Epidermal melanocyte (primary cell): ENCODE results near the gene RHBDL1.

Experiments used
- DNase-seq: peaks from one replicate; pipeline ENCODE4 v3.0.0; 2011; ENCODE audit warnings: low spot score; ENCODE audit not compliant: insufficient read length

Gene RHBDL1

DNA sequence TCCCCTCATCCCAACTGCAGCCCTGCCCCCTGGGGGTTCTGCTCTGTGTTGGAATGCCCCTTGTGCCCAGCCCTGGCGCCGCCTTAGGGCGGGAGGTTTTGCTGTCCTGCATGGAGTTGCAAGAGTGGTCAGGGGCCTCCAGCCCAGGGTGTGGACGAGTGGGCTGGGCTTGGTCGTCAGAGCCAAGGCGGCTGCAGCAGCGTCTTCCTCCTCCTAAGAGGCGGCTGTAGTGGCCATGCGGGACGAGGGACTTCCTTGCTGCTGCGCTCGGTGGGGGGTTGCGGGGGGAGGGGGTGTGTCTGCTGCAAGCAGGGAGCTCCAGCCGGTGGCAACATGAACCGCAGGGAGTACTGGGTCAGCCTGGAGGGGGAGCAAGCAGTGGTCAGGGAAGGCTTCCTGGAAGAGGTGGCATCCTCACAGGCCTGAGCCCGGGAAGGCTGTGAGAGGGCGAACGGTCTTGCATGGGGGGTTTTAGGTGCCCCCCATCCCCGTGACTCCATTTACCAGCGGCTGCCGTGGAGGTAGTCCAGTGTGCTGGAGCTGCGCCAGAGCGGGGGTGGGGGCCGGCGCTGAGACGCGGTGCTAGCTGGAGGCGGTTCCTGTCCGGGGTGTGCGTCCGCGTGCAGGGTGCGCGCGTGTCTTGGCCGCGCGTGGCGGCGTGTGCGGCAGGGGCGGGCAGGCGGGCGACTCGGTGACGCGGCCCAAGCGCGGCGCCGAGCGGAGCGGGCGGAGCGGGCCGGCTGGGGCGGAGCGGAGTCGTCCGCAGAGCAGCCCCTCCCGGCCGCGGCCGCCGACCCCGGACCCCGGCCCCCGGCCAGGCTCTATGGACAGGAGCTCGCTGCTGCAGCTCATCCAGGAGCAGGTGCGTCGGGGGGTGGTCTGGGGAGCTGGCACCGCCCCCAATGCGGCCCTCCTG is at the start of gene RHBDL1:
Gene RHBDL1 (plus strand): TSS at position 704 of the 916 bp plus-strand sequence. CDS start 120 bp downstream, at position 824.
- DNase-seq = no peak

DNA sequence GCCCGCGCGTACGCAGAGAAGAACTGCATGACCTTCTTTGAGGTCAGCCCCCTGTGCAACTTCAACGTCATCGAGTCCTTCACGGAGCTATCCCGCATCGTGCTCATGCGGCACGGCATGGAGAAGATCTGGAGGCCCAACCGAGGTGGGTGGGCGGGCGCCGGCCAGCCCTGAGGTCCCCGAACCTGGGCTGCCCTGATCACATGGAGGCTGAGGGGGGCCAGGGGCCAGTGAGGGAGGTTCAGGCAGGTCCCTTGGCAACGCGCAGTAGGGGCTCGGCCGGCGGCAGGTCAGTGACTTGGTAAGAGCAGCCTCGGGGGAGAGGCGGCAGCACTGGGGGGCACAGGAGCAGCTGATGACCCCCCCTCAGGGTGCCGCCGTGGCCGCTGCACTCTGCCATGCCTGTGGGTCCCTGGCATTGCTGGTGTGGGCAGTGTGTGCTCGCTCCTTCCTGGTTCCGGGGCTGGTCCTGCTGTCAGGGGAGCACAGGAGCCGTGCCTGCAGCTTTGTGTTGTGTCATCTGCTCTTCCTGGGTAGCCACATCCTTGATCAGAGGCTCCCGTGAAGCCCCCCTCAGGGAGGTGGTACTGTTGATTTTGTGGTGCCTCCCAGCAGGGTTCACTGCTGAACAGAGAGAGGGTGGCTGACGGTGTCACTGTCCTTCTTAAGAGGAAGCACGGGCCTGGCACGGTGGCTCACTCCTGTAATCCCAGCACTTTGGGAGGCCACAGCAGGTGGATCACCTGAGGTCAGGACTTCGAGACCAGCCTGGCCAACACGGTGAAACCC is 49.3 kb upstream of the RHBDL1 start:
- DNase-seq = no peak

- no peak for DNase-seq
Observed at GRCh38 chr16:626787-627453, 48.6 kb upstream of the RHBDL1 start.

DNA sequence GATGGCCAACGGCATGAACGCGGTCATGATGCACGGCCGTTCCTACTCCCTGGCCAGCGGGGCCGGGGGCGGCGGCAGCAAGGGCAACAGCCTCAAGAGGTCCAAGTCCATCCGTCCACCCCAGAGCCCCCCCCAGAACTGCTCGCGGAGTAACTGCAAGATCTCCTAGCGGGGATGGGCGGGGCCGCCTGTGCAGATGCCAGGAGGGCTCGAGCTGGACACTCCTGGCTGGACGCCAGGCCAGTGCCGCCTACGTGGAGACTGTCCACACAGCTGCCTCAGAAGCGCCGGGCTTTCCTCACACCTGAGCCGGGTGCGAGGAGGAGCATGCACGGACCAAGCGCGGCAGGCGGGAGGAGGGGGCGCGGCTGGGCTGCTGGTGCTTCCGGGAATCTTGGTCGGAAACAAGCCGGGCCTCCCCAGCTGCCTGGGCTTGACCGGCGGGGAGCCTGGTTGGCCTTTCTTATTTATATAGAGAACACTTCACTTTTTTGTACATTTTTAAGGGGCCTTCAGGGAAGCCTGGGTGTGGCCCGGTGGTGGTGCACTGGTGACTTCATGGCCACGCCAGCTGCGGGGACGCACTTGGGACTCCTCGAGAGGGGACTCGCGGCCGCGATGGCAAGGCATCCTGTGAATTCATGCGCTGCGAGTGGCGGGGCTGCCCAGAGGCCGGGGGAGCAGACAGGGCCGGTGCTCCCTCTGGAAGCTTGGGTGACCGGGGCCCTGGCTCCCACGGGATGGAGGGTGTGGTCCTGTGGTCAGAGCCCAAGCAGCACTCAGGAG is 47.8 kb upstream of the RHBDL1 start:
- DNase-seq = no peak

DNA sequence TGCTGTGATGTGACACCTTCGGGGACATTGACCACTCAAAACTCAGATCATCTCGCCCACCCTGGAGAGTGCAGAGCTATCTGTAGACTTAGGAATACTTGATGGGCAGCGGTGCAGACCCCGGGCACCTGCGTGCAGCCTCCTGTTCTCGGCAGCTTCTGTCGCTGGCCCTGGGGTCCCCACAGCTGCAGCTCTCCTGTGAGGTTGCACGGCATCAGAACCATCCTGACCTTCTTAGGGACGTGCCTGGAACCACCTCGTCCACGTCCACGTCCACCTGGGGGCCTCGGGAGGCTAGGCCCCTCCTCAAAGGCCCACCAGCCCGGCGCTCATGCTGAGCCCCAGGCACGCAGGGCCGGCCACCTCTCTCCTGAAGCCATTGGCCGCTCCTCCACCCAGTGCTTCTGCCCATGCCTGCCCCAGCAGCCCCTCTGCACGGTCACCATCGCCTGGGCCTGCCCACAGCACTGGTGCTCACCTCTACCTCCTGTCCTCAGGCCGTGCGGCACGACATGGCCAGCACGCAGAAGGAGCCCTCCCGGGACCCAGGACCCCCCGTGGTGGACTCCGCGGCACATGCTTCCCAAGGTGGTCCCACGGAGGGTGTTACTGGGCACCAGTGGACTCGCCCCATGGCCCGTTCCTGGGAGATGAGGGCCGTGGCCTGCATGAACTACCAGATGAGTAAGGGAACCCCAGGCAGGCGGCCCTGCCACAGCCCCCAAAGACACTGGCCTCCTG is 47.0 kb upstream of the RHBDL1 start:
- no peak for DNase-seq

DNA sequence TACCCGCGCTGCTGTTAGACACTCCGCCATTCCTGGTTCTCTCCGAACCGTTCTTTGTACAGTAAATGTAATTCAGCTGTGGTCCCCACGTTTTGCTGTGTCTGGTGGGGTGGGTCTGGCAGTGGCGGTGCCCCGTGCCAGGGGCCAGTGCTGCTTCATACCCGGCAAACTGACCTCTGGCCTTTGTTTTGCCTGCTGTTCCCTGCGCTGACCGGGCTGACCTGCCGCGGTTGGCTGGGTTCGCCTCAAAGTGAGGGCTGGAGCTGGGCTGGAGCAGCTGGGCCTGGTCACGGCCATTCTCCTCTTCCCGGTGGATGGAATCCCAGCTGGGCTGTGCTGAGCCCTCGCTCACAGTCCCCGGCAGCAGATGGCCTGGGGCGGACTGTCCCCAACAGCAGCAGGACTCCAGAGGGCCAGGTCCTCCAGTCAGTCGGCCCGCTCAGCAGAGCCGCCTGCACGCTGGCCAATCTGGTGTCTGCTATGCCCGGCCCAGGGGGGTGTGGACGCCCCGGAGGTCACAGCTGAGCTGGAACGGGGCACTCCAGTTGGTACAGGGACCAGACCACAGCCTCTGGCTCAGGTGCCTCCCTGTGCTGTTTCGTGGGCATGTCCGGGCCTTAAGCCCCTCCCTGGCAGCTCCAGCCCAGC is 46.2 kb upstream of the RHBDL1 start:
- no peak for DNase-seq

- no peak for DNase-seq
Observed at GRCh38 chr16:629833-630248, 45.6 kb upstream of the RHBDL1 start.

- no peak for DNase-seq
Observed at GRCh38 chr16:630249-630814, 45.1 kb upstream of the RHBDL1 start.

- no peak for DNase-seq
Observed at GRCh38 chr16:630815-631405, 44.6 kb upstream of the RHBDL1 start, which contains the start of gene WFIKKN1. TSS of gene WFIKKN1 (plus strand) at chr16:630985. CDS start at chr16:631254, 269 bp downstream.

GRCh38 chr16:631808-632358 is 43.6 kb upstream of the RHBDL1 start:
- DNase-seq = no peak

GRCh38 chr16:632486-633335 is 42.8 kb upstream of the RHBDL1 start:
- no peak for DNase-seq

DNA sequence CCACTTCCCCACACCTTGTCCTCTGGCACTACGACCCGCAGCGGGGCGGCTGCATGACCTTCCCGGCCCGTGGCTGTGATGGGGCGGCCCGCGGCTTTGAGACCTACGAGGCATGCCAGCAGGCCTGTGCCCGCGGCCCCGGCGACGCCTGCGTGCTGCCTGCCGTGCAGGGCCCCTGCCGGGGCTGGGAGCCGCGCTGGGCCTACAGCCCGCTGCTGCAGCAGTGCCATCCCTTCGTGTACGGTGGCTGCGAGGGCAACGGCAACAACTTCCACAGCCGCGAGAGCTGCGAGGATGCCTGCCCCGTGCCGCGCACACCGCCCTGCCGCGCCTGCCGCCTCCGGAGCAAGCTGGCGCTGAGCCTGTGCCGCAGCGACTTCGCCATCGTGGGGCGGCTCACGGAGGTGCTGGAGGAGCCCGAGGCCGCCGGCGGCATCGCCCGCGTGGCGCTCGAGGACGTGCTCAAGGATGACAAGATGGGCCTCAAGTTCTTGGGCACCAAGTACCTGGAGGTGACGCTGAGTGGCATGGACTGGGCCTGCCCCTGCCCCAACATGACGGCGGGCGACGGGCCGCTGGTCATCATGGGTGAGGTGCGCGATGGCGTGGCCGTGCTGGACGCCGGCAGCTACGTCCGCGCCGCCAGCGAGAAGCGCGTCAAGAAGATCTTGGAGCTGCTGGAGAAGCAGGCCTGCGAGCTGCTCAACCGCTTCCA is 42.0 kb upstream of the RHBDL1 start:
- DNase-seq = no peak

GRCh38 chr16:634051-634670 is 41.3 kb upstream of the RHBDL1 start:
- no peak for DNase-seq

DNA sequence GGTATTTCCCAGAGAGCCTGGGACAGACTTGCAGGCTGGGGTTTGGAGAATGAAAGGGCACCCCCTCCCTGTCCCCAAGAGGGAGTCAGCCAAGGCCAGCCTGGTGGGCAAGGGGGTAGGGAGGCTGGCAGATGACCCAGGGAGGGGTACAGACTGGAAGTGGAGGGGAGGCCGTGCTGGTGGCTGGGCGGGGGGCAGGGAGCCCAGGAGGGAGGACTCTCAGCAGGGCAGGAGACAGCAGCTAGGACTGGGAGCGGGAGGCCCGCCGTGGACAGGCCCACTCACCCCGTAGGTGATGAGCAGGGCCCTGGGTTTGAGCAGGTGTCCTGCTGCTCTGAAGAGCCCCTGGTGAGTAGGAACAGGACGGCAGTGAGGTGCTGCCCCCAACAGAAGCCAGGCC is 40.5 kb upstream of the RHBDL1 start:
- DNase-seq = no peak

DNA sequence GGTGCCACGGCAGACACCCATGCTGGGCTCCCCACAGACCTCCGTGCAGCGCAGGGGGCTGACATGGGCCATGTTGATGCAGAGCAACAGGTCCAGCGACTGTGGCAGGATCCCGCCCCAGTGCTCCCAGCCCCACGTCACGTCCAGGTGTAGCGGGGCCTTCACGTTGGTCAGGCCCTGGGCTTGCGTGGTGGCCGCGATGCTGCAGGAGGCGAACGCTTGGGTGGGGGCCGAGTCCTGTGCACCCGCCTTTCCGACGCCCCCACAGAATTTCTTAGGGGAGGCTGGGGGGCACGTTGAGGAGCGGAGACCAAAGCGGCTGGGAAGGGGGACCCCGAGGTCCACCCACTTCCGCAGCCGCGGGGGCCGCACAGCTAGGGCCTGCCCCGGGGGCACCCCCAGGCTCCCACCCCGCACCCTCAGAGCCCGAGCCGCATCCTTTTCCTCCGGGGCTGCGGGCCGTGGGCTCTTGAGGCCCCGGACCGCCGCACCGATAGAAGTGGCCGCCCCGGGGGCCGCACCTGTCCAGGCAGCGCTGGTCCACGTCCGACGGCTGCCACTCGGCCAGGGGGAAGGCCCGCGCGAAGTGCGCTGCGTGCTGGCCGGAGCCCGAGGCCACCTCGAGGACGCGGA is 39.8 kb upstream of the RHBDL1 start:
- no peak for DNase-seq
